KMS-11 (cell line): ENCODE results near the gene SH3BP2.
"Not testable (repeated sequence)": the region's sequence is repeated elsewhere in the genome, so short reads cannot be mapped to it uniquely, and the experiment has no call there.

Source experiments
- H2AFZ ChIP-seq: fragments of 200-600 bp; sonication (generic); 2 replicates; pipeline ENCODE4 v1.6.1; 2016; ENCODE audit warnings: antibody characterized with exemption, mixed run types, low read depth
- H3K27ac ChIP-seq: fragments of 200-600 bp; sonication (generic); 2 replicates; pipeline ENCODE4 v1.6.1; 2016; ENCODE audit warnings: mild to moderate bottlenecking, mixed run types
- H3K27me3 ChIP-seq: fragments of 200-600 bp; sonication (generic); 2 replicates; pipeline ENCODE4 v1.6.1; 2017; ENCODE audit warnings: mild to moderate bottlenecking, low read depth, mixed run types, moderate library complexity; ENCODE audit not compliant: insufficient read depth
- H3K36me3 ChIP-seq: fragments of 200-600 bp; sonication (generic); 2 replicates; pipeline ENCODE4 v1.6.1; 2017; ENCODE audit warnings: mild to moderate bottlenecking, mixed run types; ENCODE audit not compliant: insufficient read depth
- H3K4me1 ChIP-seq: fragments of 200-600 bp; sonication (generic); 2 replicates; pipeline ENCODE4 v1.6.1; 2016; ENCODE audit warnings: mild to moderate bottlenecking, low read depth, mixed run types; ENCODE audit not compliant: poor library complexity, severe bottlenecking
- H3K4me2 ChIP-seq: fragments of 200-600 bp; sonication (generic); 2 replicates; pipeline ENCODE4 v1.7.0; 2016; ENCODE audit warnings: mild to moderate bottlenecking, mixed run types
- H3K4me3 ChIP-seq: fragments of 200-600 bp; sonication (generic); IDR thresholded peaks from 2 replicates; pipeline ENCODE4 v1.6.1; 2017; ENCODE audit warnings: low read depth, low read length, mixed read lengths; ENCODE audit not compliant: insufficient read depth
- H3K79me2 ChIP-seq: fragments of 200-600 bp; sonication (generic); 2 replicates; pipeline ENCODE4 v1.6.1; 2016; ENCODE audit warnings: low read depth, mixed run types; ENCODE audit not compliant: insufficient read depth
- H3K9ac ChIP-seq: fragments of 200-600 bp; sonication (generic); 2 replicates; pipeline ENCODE4 v1.6.1; 2016; ENCODE audit warnings: mild to moderate bottlenecking, mixed run types
- H4K20me1 ChIP-seq: fragments of 200-600 bp; sonication (generic); 2 replicates; pipeline ENCODE4 v1.6.1; 2016; ENCODE audit warnings: mild to moderate bottlenecking, mixed run types; ENCODE audit not compliant: insufficient read depth
- CTCF ChIP-seq: fragments of 200-600 bp; sonication (generic); conservative IDR thresholded peaks from 2 replicates; pipeline ENCODE4 v1.6.1; 2017; ENCODE audit warnings: low read depth, mild to moderate bottlenecking, antibody characterized with exemption, low read length, moderate library complexity, mixed read lengths

SH3BP2 gene

GRCh38 chr4:2768124-2768523 is 24.8 kb upstream of the SH3BP2 start:
- no peaks in the 10 kb centered on the region for H4K20me1 ChIP-seq
- no peak overlapping the region for H3K4me2 ChIP-seq
- no peaks in the 10 kb centered on the region for H3K27me3 ChIP-seq
- no peak overlapping the region for H3K27ac ChIP-seq
- H3K4me1 ChIP-seq, result peaks cover 6% of the 10 kb centered on the region
- no peak for TF ChIP-seq CTCF
- no peak overlapping the region for H2AFZ ChIP-seq
- no peaks in the 10 kb centered on the region for H3K36me3 ChIP-seq
- H3K79me2 ChIP-seq, result no peaks in the 10 kb centered on the region
- no peak overlapping the region for H3K9ac ChIP-seq
- no peak overlapping the region for H3K4me3 ChIP-seq

- TF ChIP-seq CTCF, result no peak
- Histone ChIP-seq H3K4me3 (no peak overlapping the region), H3K9ac (no peak overlapping the region), H3K36me3 (no peaks in the 10 kb centered on the region), H3K79me2 (no peaks in the 10 kb centered on the region), H3K4me1 (peaks cover 6% of the 10 kb centered on the region), H2AFZ (no peak overlapping the region), H3K4me2 (no peak overlapping the region), H3K27ac (no peak overlapping the region), H4K20me1 (no peaks in the 10 kb centered on the region), H3K27me3 (no peaks in the 10 kb centered on the region)
Observed at GRCh38 chr4:2768921-2769336, 24.0 kb upstream of the SH3BP2 start.

DNA sequence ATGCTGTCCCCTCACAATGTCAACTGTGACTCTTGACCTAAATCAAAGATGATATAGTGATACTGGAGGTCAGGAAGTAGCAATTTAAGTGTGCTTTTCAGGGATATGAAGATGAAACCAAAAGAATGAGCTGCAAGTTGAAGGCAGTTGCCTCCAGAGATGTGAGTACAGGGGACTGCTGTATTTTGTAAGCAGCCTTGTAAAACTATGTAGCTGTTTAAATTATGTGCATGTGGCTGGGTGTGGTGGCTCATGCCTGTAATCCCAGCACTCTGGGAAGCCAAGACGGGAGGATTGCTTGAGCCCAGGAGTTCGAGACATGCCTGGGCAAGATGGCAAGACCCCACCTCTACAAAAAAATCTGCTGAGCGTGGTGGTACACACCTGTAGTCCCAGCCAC is 21.6 kb upstream of the SH3BP2 start:
- no peak overlapping the region for H3K4me2 ChIP-seq
- no peak overlapping the region for H3K9ac ChIP-seq
- no peak overlapping the region for H3K4me3 ChIP-seq
- no peaks in the 10 kb centered on the region for H3K36me3 ChIP-seq
- no peaks in the 10 kb centered on the region for H3K4me1 ChIP-seq
- no peaks in the 10 kb centered on the region for H3K79me2 ChIP-seq
- H2AFZ ChIP-seq, result no peak overlapping the region
- H4K20me1 ChIP-seq, result no peaks in the 10 kb centered on the region
- TF ChIP-seq CTCF, result no peak
- H3K27me3 ChIP-seq, result no peaks in the 10 kb centered on the region
- no peak overlapping the region for H3K27ac ChIP-seq

GRCh38 chr4:2780643-2781042 is 12.2 kb upstream of the SH3BP2 start:
- not testable (repeated sequence) for H4K20me1 ChIP-seq, H3K4me1 ChIP-seq, H3K27me3 ChIP-seq, H3K27ac ChIP-seq, H3K9ac ChIP-seq, H3K4me3 ChIP-seq, H3K4me2 ChIP-seq, H3K79me2 ChIP-seq, H3K36me3 ChIP-seq, H2AFZ ChIP-seq

- Histone ChIP-seq H4K20me1 (no peaks in the 10 kb centered on the region), H2AFZ (no peak overlapping the region), H3K79me2 (no peaks in the 10 kb centered on the region), H3K4me3 (no peak overlapping the region), H3K9ac (no peak overlapping the region), H3K27me3 (no peaks in the 10 kb centered on the region), H3K4me2 (no peak overlapping the region), H3K36me3 (no peaks in the 10 kb centered on the region), H3K4me1 (no peaks in the 10 kb centered on the region), H3K27ac (no peak overlapping the region)
- no peak for TF ChIP-seq CTCF
Observed at GRCh38 chr4:2781911-2782310, 11.0 kb upstream of the SH3BP2 start.
